ENCODE measurements around the gene THOC7. TPM values are rescaled to one million over a fixed set of nuclear protein-coding genes. Genes with fewer than 3 reads are reported as not detected.

The THOC7 gene
- total RNA-seq, 1 donor from 2014 or later = 13.8 TPM

DNA sequence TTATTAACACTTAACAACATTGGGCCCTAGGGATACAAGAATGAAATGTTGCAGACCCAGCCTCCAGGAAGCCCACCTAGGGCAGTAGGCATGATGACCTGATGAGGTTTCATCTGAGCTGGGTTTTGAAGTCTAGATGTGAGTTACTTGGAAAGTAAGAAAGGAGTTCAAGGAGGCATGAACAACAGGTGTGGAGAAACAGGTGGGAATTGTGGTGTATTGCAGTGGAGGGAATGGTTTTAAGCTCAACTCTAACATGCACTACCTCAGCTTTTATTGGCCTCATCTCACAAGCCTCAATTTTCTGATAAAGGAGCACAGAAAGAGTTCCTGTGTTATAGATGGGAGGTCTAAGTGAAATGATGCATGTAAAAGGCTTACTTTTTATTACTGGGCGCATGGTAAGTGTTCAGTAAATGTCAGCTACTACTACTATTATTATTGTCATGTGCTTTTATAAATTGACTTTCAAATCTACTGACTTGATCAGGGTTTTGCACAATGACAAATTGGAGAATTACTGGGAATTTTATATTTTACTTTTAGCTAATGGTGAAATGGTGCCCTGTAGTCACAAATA lies 29.3 kb upstream of the THOC7 start:
- H3K4me1 ChIP-seq = peaks cover 2 to 4% of the 10 kb centered on the region in 2 donors
- H3K4me3 ChIP-seq = no peak overlapping the region
- H3K27me3 ChIP-seq = no peaks in the 10 kb centered on the region
- TF ChIP-seq, protein P1, sequence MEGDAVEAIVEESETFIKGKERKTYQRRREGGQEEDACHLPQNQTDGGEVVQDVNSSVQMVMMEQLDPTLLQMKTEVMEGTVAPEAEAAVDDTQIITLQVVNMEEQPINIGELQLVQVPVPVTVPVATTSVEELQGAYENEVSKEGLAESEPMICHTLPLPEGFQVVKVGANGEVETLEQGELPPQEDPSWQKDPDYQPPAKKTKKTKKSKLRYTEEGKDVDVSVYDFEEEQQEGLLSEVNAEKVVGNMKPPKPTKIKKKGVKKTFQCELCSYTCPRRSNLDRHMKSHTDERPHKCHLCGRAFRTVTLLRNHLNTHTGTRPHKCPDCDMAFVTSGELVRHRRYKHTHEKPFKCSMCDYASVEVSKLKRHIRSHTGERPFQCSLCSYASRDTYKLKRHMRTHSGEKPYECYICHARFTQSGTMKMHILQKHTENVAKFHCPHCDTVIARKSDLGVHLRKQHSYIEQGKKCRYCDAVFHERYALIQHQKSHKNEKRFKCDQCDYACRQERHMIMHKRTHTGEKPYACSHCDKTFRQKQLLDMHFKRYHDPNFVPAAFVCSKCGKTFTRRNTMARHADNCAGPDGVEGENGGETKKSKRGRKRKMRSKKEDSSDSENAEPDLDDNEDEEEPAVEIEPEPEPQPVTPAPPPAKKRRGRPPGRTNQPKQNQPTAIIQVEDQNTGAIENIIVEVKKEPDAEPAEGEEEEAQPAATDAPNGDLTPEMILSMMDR (IDR thresholded peaks at IDR 0.05) = no peak
- DNase-seq (ENCODE audit: low spot score in 2 of 2) = no peak
- H3K9me3 ChIP-seq = no peaks in the 10 kb centered on the region
- H3K36me3 ChIP-seq = peaks cover 0 to 4% of the 10 kb centered on the region in 2 donors
- intact Hi-C loops (cut with DNase I) = no loop called here
- no peak overlapping the region for H3K27ac ChIP-seq

DNA sequence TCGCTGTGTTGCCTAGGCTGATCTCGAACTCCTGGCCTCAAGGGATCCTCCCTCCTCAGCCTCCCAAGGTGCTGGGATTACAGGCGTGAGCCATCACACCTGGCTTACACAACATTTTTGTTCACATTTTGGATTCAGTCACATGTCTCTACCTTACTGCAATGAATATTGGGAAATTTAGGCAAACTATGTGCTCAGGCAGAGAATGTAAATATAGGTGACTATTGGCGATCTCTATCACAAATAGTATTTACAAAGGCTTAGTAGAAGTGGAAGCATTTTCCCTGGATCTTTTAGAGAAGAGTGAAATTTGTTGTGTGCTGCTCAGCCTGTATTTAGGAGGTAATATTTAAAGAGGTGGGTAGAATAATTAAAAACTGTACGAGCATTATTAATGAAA lies 27.9 kb upstream of the THOC7 start:
- peaks cover 0 to 4% of the 10 kb centered on the region in 2 donors for H3K36me3 ChIP-seq
- no peaks in the 10 kb centered on the region for H3K27me3 ChIP-seq
- H3K4me3 ChIP-seq = no peak overlapping the region
- DNase-seq (ENCODE audit: low spot score in 2 of 2) = no peak
- intact Hi-C loops (cut with DNase I) = no loop called here
- H3K9me3 ChIP-seq = no peaks in the 10 kb centered on the region
- no peak overlapping the region for H3K27ac ChIP-seq
- H3K4me1 ChIP-seq = peaks cover 2 to 6% of the 10 kb centered on the region in 2 donors
- TF ChIP-seq, protein P1 (IDR thresholded peaks at IDR 0.05) = no peak

- intact Hi-C loops (cut with DNase I) = no loop called here
- H3K27ac ChIP-seq = no peak overlapping the region
- DNase-seq (ENCODE audit: low spot score in 2 of 2) = no peak
- no peaks in the 10 kb centered on the region for H3K9me3 ChIP-seq
- peaks cover 0 to 4% of the 10 kb centered on the region in 2 donors for H3K36me3 ChIP-seq
- no peak overlapping the region for H3K4me3 ChIP-seq
- peaks cover 2 to 3% of the 10 kb centered on the region in 2 donors for H3K4me1 ChIP-seq
- H3K27me3 ChIP-seq = no peaks in the 10 kb centered on the region
- TF ChIP-seq, protein P1 (IDR thresholded peaks at IDR 0.05) = no peak
Measured at GRCh38 chr3:63886858-63887257, 23.3 kb upstream of the THOC7 start.

GRCh38 chr3:63880653-63881052 lies 17.0 kb upstream of the THOC7 start:
- H3K9me3 ChIP-seq = no peaks in the 10 kb centered on the region
- H3K27me3 ChIP-seq = no peaks in the 10 kb centered on the region
- intact Hi-C loops (cut with DNase I) = no loop called here
- H3K27ac ChIP-seq = no peak overlapping the region
- no peaks in the 10 kb centered on the region for H3K36me3 ChIP-seq
- peaks cover 0 to 9% of the 10 kb centered on the region in 2 donors for H3K4me1 ChIP-seq
- H3K4me3 ChIP-seq = no peak overlapping the region
- TF ChIP-seq, protein P1 (IDR thresholded peaks at IDR 0.05) = no peak
- no peak for DNase-seq (ENCODE audit: low spot score in 2 of 2)

DNA sequence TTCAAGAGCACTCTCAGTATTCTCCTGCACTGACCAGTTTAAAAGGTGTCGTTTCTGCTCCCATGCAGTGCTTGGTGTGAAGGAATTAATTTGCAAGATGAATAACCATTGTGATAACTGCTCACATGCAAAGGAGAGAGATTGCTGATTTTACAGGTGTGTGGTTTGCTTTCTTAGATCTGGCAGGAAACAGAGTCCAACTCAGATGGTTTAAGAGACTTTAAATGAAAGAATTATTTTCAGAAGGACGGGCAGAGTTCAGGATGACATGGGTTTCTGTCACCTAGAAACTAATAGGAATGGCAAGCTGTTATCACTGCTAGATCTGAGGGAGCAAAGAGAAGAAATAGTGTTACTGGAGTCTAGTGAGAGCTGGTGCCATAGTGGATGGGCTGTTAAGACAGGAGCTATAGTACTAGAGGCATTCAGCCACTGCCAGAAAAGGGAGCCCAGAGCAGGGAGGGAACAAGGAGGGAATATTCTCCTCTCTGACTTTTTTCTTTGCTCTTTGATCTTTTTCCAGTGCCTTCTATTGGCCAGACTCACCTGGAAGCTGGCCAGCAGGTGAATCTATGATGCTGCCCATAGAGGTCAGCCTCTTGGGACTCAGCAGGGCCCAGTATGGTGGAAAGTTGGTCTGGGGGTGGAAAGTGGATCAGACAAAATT lies 14.9 kb upstream of the THOC7 start:
- intact Hi-C loops (cut with DNase I) = no loop called here
- TF ChIP-seq, protein P1 (IDR thresholded peaks at IDR 0.05) = no peak
- H3K4me1 ChIP-seq = peaks cover 0 to 9% of the 10 kb centered on the region in 2 donors
- H3K36me3 ChIP-seq = no peaks in the 10 kb centered on the region
- no peaks in the 10 kb centered on the region for H3K27me3 ChIP-seq
- no peaks in the 10 kb centered on the region for H3K9me3 ChIP-seq
- H3K27ac ChIP-seq = no peak overlapping the region
- no peak overlapping the region for H3K4me3 ChIP-seq
- no peak for DNase-seq (ENCODE audit: low spot score in 2 of 2)
